Measurements from ENCODE around the gene OR5D18.

- TF ChIP-seq CTCF (IDR thresholded peaks at IDR 0.05) (no peak), POLR2A (IDR thresholded peaks at IDR 0.05) (no peak)
These were observed 13.2 kb upstream of the OR5D18 start for GRCh38 chr11:55806248-55806647.
